ENCODE measurements around the gene HS6ST1. TPM values are rescaled to one million over a fixed set of nuclear protein-coding genes. Genes with fewer than 3 reads are reported as not detected.

HS6ST1 gene
- total RNA-seq, 1 donor from 2014 or later: 68.5 TPM

GRCh38 chr2:128327180-128327964 lies 8.7 kb upstream of the HS6ST1 start:
- Histone ChIP-seq H3K36me3 (no peaks in the 10 kb centered on the region), H3K4me1 (peaks cover 21% of the 10 kb centered on the region), H3K9me3 (no peaks in the 10 kb centered on the region), H3K27me3 (no peaks in the 10 kb centered on the region), H3K27ac (no peak overlapping the region), H3K4me3 (no peak overlapping the region)
- peak in 1 of 2 donors; percentile 79 for DNase-seq (ENCODE audit: extremely low spot score in 2 of 2)
- TF ChIP-seq POLR2A (IDR thresholded peaks at IDR 0.05) (no peak), POLR2AphosphoS5 (IDR thresholded peaks at IDR 0.05; ENCODE audit: insufficient read depth in 1 of 2, low read depth in 1 of 2) (no peak), CTCF (IDR thresholded peaks at IDR 0.05) (no peak)
- intact Hi-C loops (cut with DNase I): loop anchor here (10.0 kb wide), 1 partner anchor 407 kb away; no protein-coding TSS in a partner anchor

GRCh38 chr2:128326346-128326745 lies 7.7 kb upstream of the HS6ST1 start:
- TF ChIP-seq CTCF (IDR thresholded peaks at IDR 0.05): no peak
- TF ChIP-seq POLR2AphosphoS5 (IDR thresholded peaks at IDR 0.05; ENCODE audit: insufficient read depth in 1 of 2, low read depth in 1 of 2): no peak
- no peak for TF ChIP-seq POLR2A (IDR thresholded peaks at IDR 0.05)
- Histone ChIP-seq H3K4me3 (no peak overlapping the region), H3K4me1 (peaks cover 25% of the 10 kb centered on the region), H3K27me3 (no peaks in the 10 kb centered on the region), H3K27ac (no peak overlapping the region), H3K36me3 (no peaks in the 10 kb centered on the region), H3K9me3 (no peaks in the 10 kb centered on the region)
- intact Hi-C loops (cut with DNase I): loop anchor here (10.0 kb wide), 1 partner anchor 408 kb away; no protein-coding TSS in a partner anchor
- DNase-seq (ENCODE audit: extremely low spot score in 2 of 2): peak in 1 of 2 donors; percentile 65

GRCh38 chr2:128325611-128326181 lies 7.0 kb upstream of the HS6ST1 start:
- intact Hi-C loops (cut with DNase I): loop anchor here (10.0 kb wide), 1 partner anchor 409 kb away; no protein-coding TSS in a partner anchor
- DNase-seq (ENCODE audit: extremely low spot score in 2 of 2): peak in 1 of 2 donors; percentile 85
- H3K9me3 ChIP-seq: no peaks in the 10 kb centered on the region
- H3K36me3 ChIP-seq: no peaks in the 10 kb centered on the region
- H3K4me3 ChIP-seq: no peak overlapping the region
- no peak overlapping the region for H3K27ac ChIP-seq
- H3K4me1 ChIP-seq: peaks cover 32% of the 10 kb centered on the region
- TF ChIP-seq POLR2AphosphoS5 (IDR thresholded peaks at IDR 0.05; ENCODE audit: insufficient read depth in 1 of 2, low read depth in 1 of 2): no peak
- TF ChIP-seq CTCF (IDR thresholded peaks at IDR 0.05): no peak
- TF ChIP-seq POLR2A (IDR thresholded peaks at IDR 0.05): no peak
- H3K27me3 ChIP-seq: no peaks in the 10 kb centered on the region

GRCh38 chr2:128324897-128325410 lies 6.3 kb upstream of the HS6ST1 start:
- no peak overlapping the region for H3K4me3 ChIP-seq
- DNase-seq (ENCODE audit: extremely low spot score in 2 of 2): peak in 1 of 2 donors; percentile 84
- no peaks in the 10 kb centered on the region for H3K27me3 ChIP-seq
- intact Hi-C loops (cut with DNase I): loop anchor here (10.0 kb wide), 1 partner anchor 410 kb away; no protein-coding TSS in a partner anchor
- no peak for TF ChIP-seq POLR2A (IDR thresholded peaks at IDR 0.05)
- TF ChIP-seq POLR2AphosphoS5 (IDR thresholded peaks at IDR 0.05; ENCODE audit: insufficient read depth in 1 of 2, low read depth in 1 of 2): no peak
- no peak for TF ChIP-seq CTCF (IDR thresholded peaks at IDR 0.05)
- no peaks in the 10 kb centered on the region for H3K9me3 ChIP-seq
- peaks cover 38% of the 10 kb centered on the region for H3K4me1 ChIP-seq
- H3K36me3 ChIP-seq: no peaks in the 10 kb centered on the region
- no peak overlapping the region for H3K27ac ChIP-seq
